Measurements from ENCODE around the gene CHEK1.
"Not testable (repeated sequence)": the region's sequence is repeated elsewhere in the genome, so short reads cannot be mapped to it uniquely, and the experiment has no call there.

CHEK1 gene

DNA sequence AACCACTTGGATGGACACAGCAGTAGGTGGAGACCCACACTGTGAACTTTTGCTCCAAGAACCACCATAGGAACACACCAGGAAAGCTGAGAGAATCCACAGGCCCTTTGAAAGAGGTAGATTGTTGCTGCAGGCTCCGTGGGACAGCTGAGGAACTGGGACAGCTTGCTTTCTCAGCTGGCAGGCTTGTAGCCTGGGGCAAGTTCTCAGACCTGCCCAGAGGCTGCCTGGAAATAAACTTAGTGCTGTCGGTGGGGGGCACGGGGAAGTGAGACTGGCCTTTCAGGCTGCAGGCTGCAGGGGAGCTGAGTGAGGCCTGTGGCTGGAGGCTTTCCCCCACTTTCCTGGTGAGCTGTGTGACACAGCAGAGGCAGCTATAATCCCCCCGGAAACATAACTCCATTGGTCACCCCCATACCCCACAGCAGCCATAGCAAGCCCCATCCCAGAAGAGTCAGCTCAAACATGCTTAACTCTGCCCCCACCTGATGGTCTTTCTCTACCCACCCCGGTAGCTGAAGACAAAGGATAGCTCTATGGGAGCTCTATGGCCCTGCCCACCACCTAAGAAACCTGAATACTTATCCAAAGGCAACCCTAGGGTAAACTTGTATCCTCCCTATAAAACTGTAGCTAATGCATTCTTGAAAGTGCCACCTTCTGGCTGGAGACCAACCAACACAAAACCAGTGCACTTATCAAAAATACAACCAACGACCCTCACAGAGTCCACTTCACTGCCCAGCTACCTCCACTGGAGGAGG lies 77.1 kb downstream of the CHEK1 start:
- DNase-seq: no peak

DNA sequence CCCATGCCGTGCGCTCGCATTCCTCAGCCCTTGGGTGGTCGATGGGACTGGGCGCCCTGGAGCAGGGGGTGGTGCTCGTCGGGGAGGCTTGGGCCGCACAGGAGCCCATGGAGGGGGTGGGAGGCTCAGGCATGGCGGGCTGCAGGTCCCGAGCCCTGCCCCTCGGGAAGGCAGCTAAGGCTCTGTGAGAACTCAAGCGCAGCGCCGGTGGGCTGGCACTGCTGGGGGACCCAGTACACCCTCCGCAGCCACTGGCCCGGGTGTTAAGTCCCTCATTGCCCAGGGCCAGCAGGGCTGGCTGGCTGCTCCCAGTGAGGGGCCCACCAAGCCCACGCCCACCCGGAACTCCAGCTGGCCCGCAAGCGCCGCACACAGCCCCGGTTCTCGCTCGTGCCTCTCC lies 79.7 kb downstream of the CHEK1 start:
- DNase-seq: not testable (repeated sequence)

GRCh38 chr11:125720781-125721180 lies 95.8 kb downstream of the CHEK1 start:
- DNase-seq: no peak

DNA sequence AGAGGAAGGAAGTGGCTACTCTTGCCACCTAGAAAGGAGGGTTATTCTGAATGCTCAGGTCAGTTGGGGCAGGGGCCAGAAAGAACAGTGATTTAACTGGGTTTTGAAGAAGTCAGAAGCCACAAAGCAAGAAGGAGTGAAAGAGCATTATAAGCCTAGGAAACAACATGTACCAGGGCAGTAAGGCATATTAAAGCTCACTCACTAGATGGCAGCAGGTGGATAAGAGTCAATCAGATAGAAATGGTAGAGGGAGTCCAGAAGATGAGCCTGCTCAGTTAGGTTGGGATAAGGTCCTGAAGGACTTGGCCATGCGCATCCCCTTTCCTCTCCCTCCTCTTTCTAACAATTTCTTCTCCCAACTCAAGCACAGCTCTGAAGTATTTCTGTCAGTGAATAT lies 99.2 kb downstream of the CHEK1 start:
- no peak for DNase-seq
